Measurements from ENCODE around the gene MTHFD1L.
"Not testable (repeated sequence)": the region's sequence is repeated elsewhere in the genome, so short reads cannot be mapped to it uniquely, and the experiment has no call there.

MTHFD1L gene

DNA sequence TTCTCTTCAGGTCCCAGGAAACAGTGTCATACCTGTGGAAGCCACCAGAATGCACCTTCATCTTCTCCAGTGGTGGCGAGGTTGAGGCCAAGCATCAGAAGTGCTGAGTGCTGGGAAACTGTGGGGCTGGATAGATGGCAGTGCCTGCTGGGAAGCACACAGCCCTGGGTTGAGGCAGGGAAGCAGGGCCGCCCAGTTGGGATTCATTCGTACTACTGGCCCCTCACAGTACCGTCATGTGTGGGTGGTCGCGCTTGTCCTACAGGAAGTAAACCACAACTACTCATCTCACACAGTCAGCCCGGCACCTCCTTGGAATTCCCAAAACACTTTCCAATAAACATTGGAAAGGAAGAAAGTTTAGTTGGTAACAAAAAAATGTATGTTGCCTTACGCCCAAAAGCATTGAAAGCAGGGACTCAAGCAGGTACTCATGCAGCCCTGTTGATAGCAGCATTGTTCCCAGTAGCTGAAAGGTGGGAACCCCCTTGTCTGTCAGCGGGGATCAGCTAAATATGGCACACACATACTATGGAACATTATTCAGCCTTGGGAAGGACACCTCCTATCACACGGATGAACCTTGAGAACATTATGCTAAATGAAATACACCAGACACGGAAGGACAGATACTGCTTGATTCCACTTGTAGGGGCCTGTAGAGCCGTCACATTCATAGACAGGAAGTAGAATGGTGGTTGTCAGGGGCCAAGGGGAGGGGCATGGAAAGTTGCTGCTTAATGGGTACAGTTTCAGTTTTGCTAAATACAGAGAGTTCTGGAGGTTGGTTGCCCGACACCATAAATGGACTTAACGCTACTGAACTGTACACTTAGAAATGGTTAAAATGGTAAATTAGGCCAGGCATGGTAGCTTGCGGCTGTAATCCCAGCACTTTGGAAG is 162.7 kb downstream of the MTHFD1L start:
- H3K4me3 ChIP-seq (ENCODE audit: low read depth, low read length) = no peak overlapping the region
- no peaks in the 10 kb centered on the region for H3K79me2 ChIP-seq
- no peaks in the 10 kb centered on the region for H3K27me3 ChIP-seq (ENCODE audit: control insufficient read depth, insufficient read depth, low read length)
- H3K9ac ChIP-seq = no peak overlapping the region
- H2AFZ ChIP-seq = no peak overlapping the region
- no peaks in the 10 kb centered on the region for H3K4me1 ChIP-seq
- no peak overlapping the region for H3K4me2 ChIP-seq (ENCODE audit: low read length)
- TF ChIP-seq CTCF (IDR thresholded peaks at IDR 0.05) = no peak
- H3K27ac ChIP-seq = no peak overlapping the region
- no peaks in the 10 kb centered on the region for H3K36me3 ChIP-seq (ENCODE audit: control insufficient read depth, insufficient read depth, low read length)
- no peaks in the 10 kb centered on the region for H3K9me3 ChIP-seq (ENCODE audit: control insufficient read depth, low read length)

DNA sequence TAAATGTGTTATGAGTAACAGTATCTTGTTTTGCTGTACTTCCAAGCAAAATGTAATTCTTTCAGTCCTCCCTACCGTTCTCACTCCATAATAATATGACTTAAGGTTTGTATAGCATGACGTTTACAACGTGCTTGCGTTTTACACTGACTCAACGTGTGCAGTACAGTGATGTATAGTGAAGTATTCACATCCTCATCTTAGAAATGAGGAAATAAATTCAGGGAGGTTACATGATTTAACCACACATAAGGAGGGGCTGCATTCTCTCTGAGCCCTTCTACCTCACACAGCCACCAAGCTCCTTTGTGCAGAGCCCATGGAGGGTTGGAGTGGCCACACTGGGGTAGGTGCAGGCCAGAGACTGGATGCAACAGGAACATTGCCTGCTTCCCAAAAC is 164.5 kb downstream of the MTHFD1L start:
- H3K9ac ChIP-seq = no peak overlapping the region
- H3K9me3 ChIP-seq (ENCODE audit: control insufficient read depth, low read length) = no peaks in the 10 kb centered on the region
- no peak overlapping the region for H3K27ac ChIP-seq
- no peak overlapping the region for H2AFZ ChIP-seq
- no peaks in the 10 kb centered on the region for H3K4me1 ChIP-seq
- H3K36me3 ChIP-seq (ENCODE audit: control insufficient read depth, insufficient read depth, low read length) = no peaks in the 10 kb centered on the region
- no peak overlapping the region for H3K4me2 ChIP-seq (ENCODE audit: low read length)
- no peaks in the 10 kb centered on the region for H3K27me3 ChIP-seq (ENCODE audit: control insufficient read depth, insufficient read depth, low read length)
- H3K79me2 ChIP-seq = no peaks in the 10 kb centered on the region
- no peak for TF ChIP-seq CTCF (IDR thresholded peaks at IDR 0.05)
- H3K4me3 ChIP-seq (ENCODE audit: low read depth, low read length) = no peak overlapping the region

- no peaks in the 10 kb centered on the region for H3K36me3 ChIP-seq (ENCODE audit: control insufficient read depth, insufficient read depth, low read length)
- H3K9ac ChIP-seq = no peak overlapping the region
- H2AFZ ChIP-seq = no peak overlapping the region
- H3K79me2 ChIP-seq = no peaks in the 10 kb centered on the region
- H3K27me3 ChIP-seq (ENCODE audit: control insufficient read depth, insufficient read depth, low read length) = no peaks in the 10 kb centered on the region
- H3K9me3 ChIP-seq (ENCODE audit: control insufficient read depth, low read length) = no peaks in the 10 kb centered on the region
- no peaks in the 10 kb centered on the region for H3K4me1 ChIP-seq
- no peak overlapping the region for H3K4me3 ChIP-seq (ENCODE audit: low read depth, low read length)
- no peak for TF ChIP-seq CTCF (IDR thresholded peaks at IDR 0.05)
- no peak overlapping the region for H3K27ac ChIP-seq
- no peak overlapping the region for H3K4me2 ChIP-seq (ENCODE audit: low read length)
Measured at GRCh38 chr6:151032034-151032433, 166.5 kb downstream of the MTHFD1L start.

DNA sequence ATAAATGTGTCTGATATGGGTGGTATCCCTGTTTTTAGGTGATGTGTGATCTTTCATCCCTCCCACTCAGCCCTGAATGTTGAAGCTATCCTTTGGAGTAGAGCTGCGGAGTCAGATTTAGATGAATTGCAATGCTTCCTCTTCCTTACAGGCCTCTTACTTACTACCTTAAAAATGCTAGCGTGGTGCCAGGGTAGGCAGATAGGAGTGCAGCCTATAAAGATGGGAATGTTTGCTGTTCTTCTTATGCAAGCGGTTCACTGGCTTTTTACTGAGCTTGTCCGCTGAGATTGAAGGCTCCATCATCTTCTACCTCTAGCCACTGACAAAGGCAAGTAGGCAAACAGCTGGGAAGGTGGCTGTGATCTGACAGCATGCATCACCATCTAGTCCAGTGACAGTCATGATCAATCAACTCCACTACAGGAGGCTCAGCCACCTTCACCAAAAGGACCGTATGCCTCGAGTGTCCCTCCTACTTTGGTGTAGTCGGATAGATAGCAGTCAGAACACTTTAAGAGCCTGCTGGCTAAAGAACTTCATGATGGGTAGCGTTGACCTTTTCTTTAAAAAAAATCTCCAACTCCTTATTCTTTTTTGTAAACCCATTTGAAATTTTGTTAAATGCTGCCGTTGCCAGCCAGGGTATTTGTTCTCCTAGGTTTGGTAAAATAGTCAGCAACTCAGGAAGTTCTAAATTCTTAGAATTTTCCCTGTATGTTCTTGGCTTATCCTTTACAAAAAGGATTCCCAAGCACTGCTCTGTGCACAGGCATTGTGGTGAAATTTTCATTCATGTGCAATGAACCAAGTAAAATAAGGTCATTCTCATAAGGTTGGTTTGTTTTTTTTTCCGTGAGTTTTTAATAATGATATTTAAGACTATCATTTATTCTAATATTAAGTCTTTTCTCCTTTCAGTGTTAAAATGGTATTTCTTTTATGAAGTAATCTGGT is 169.6 kb downstream of the MTHFD1L start:
- Histone ChIP-seq H3K36me3 (ENCODE audit: control insufficient read depth, insufficient read depth, low read length) (no peaks in the 10 kb centered on the region), H3K27me3 (ENCODE audit: control insufficient read depth, insufficient read depth, low read length) (no peaks in the 10 kb centered on the region), H2AFZ (no peak overlapping the region), H3K9ac (no peak overlapping the region), H3K79me2 (no peaks in the 10 kb centered on the region), H3K4me1 (no peaks in the 10 kb centered on the region), H3K4me3 (ENCODE audit: low read depth, low read length) (no peak overlapping the region), H3K27ac (no peak overlapping the region), H3K9me3 (ENCODE audit: control insufficient read depth, low read length) (no peaks in the 10 kb centered on the region), H3K4me2 (ENCODE audit: low read length) (no peak overlapping the region)
- no peak for TF ChIP-seq CTCF (IDR thresholded peaks at IDR 0.05)

- not testable (repeated sequence) for H3K27me3 ChIP-seq (ENCODE audit: control insufficient read depth, insufficient read depth, low read length); H3K4me1 ChIP-seq; H3K27ac ChIP-seq; H3K4me3 ChIP-seq (ENCODE audit: low read depth, low read length); H3K4me2 ChIP-seq (ENCODE audit: low read length); H3K9me3 ChIP-seq (ENCODE audit: control insufficient read depth, low read length); H2AFZ ChIP-seq; H3K79me2 ChIP-seq; H3K36me3 ChIP-seq (ENCODE audit: control insufficient read depth, insufficient read depth, low read length); H3K9ac ChIP-seq
Measured at GRCh38 chr6:151036211-151036721, 170.8 kb downstream of the MTHFD1L start.

All from parathyroid adenoma (tissue), 2 donors.